Retinal pigment epithelial cell (primary cell): ENCODE measurements around the gene CPPED1.
A peak's percentile ranks its signal among the peaks of the same experiment; 100 is the strongest.

Experiments
- DNase-seq: peaks from one replicate; pipeline ENCODE4 v3.0.0-alpha.2; 2010; ENCODE audit warnings: low read depth
- H3K4me3 ChIP-seq: 2 replicates; pipeline ENCODE4 v1.5.1; 2011; ENCODE audit warnings: mild to moderate bottlenecking, low read length, control low read depth, moderate library complexity
- CTCF ChIP-seq: conservative IDR thresholded peaks from 2 replicates; pipeline ENCODE4 v1.5.1; 2011; ENCODE audit warnings: low read depth, low read length, control low read depth, inconsistent platforms

The CPPED1 gene

DNA sequence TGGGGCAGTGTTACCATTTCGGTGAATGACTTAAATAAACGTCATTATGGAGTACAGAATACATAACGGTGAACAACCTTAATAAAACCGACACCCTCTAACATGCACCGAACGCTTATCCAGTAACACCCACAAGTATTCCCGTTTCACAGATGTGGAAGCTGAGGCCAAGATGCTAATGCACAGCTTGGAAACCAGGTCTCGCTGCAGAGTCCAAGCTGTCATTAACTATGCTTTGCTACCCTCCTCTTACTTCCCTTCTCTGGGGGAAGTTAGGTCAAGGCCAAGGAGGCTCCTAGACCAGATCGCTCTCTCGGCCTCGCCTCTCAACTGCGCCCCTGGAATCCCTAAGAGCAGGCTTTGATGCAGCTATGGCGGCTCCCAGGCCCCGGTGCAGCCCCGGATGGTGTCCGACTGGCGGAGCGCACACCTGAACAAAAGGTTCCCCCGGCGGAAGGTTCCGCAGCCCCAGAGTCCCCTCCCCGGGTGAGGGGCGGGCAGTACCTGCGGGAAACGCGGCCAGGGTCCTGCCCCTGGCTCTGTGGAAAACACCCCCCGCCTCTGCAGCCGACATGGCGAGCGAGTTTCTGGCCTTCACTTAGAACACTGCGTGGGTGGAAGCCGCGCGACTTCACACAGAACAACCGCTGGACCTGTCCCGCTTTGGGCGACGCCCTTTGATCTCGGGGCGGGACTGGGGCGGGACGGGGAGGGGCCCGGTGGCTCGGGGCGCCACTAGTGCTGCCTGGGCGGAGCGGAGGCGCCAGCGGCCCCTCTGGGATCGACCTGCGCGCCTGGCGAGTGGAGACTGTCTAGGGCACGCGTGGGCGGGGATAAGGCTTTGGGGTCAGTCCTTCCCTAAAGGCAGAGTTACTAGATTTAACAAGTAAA lies at the start of gene CPPED1:
Gene CPPED1 (minus strand): TSS at position 685 of the 891 bp plus-strand sequence. CDS start 111 bp downstream, at position 574.
- peak within 1 kb of the TSS; percentile 88 for H3K4me3 ChIP-seq
- peak; percentile 76 for DNase-seq
- no peak for TF ChIP-seq CTCF

- TF ChIP-seq CTCF: no peak
Measured at GRCh38 chr16:12850186-12850585, 46.5 kb upstream of the CPPED1 start.

GRCh38 chr16:12846592-12846991 lies 42.9 kb upstream of the CPPED1 start:
- no peak for DNase-seq
- no peak for TF ChIP-seq CTCF
- H3K4me3 ChIP-seq: no peak overlapping the region

More at GRCh38 chr16:12850186-12850585, 46.5 kb upstream of the CPPED1 start:
- H3K4me3 ChIP-seq: no peak overlapping the region
- DNase-seq: no peak

- no peak for TF ChIP-seq CTCF
- H3K4me3 ChIP-seq: no peak overlapping the region
- no peak for DNase-seq
Measured at GRCh38 chr16:12845282-12845681, 41.6 kb upstream of the CPPED1 start.

GRCh38 chr16:12837756-12838155 lies 34.1 kb upstream of the CPPED1 start:
- no peak for TF ChIP-seq CTCF
- no peak for DNase-seq
- H3K4me3 ChIP-seq: no peak overlapping the region

GRCh38 chr16:12837291-12837690 lies 33.6 kb upstream of the CPPED1 start:
- TF ChIP-seq CTCF: no peak
- H3K4me3 ChIP-seq: no peak overlapping the region
- no peak for DNase-seq

GRCh38 chr16:12833926-12834325 lies 30.2 kb upstream of the CPPED1 start:
- TF ChIP-seq CTCF: no peak
- H3K4me3 ChIP-seq: no peak overlapping the region
- peak; percentile 8 for DNase-seq
